Neural progenitor cell (in vitro differentiated cells): ENCODE data around the gene HNF1B.

ENCODE experiments used
- CTCF ChIP-seq: fragments of 200-600 bp; sonication (generic); IDR thresholded peaks from 2 replicates; pipeline ENCODE4 v1.5.1; 2017; ENCODE audit warnings: antibody characterized with exemption, mild to moderate bottlenecking
- EZH2 ChIP-seq: fragments of 200-600 bp; sonication (generic); IDR thresholded peaks from 2 replicates; pipeline ENCODE4 v1.6.1; 2017; ENCODE audit warnings: antibody characterized with exemption, mild to moderate bottlenecking, moderate library complexity
- EZH2phosphoT487 ChIP-seq: fragments of 200-600 bp; sonication (generic); IDR thresholded peaks from 2 replicates; pipeline ENCODE4 v1.6.1; 2017; ENCODE audit warnings: antibody characterized with exemption

- TF ChIP-seq CTCF (no peak), EZH2phosphoT487 (no peak), EZH2 (no peak)
These were observed 66.8 kb downstream of the HNF1B start for GRCh38 chr17:37678036-37678435.
